SK-N-SH treated with all-trans-retinoic acid at 6 μM for 48 hours (cell line): ENCODE results near the gene MYH6.

ENCODE experiments used
- ATAC-seq: fragments of 200-7000 bp; cut with Tn5 transposase; 3 replicates; pipeline ENCODE4 v1.9.1; 2020; ENCODE audit warnings: mild to moderate bottlenecking, moderate library complexity
- ARNTL ChIP-seq: fragments of 450-650 bp; formaldehyde crosslinking; IDR thresholded peaks from 2 replicates; pipeline ENCODE4 v1.5.0; 2020; ENCODE audit warnings: low read depth, mild to moderate bottlenecking, moderate library complexity, borderline replicate concordance
- CREB5 ChIP-seq: fragments of 250-450 bp; sonication (Bioruptor Pico); IDR thresholded peaks from 2 replicates; pipeline ENCODE4 v1.5.1; 2020; ENCODE audit warnings: low read depth, mild to moderate bottlenecking, moderate library complexity
- CSDC2 ChIP-seq: fragments of 250-450 bp; sonication (Bioruptor Pico); IDR thresholded peaks from 2 replicates; pipeline ENCODE4 v1.5.0; 2020; ENCODE audit warnings: mild to moderate bottlenecking, moderate library complexity
- ESRRG ChIP-seq: fragments of 250-450 bp; sonication (Bioruptor Pico); IDR thresholded peaks from 2 replicates; pipeline ENCODE4 v1.6.1; 2021; ENCODE audit warnings: mild to moderate bottlenecking
- GLIS3 ChIP-seq: fragments of 250-450 bp; sonication (Bioruptor Pico); IDR thresholded peaks from 2 replicates; pipeline ENCODE4 v1.5.0; 2020; ENCODE audit warnings: mild to moderate bottlenecking, moderate library complexity
- OSR1 ChIP-seq: fragments of 250-450 bp; sonication (Bioruptor Pico); IDR thresholded peaks from 2 replicates; pipeline ENCODE4 v1.8.0; 2022; ENCODE audit warnings: moderate library complexity, mild to moderate bottlenecking, inconsistent platforms
- PATZ1 ChIP-seq: fragments of 250-450 bp; sonication (Bioruptor Pico); IDR thresholded peaks from 2 replicates; pipeline ENCODE4 v1.8.0; 2020; ENCODE audit warnings: mild to moderate bottlenecking, moderate library complexity, borderline replicate concordance
- POU6F1 ChIP-seq: fragments of 250-450 bp; sonication (Bioruptor Pico); IDR thresholded peaks from 2 replicates; pipeline ENCODE4 v1.8.0; 2021; ENCODE audit warnings: low read depth, mild to moderate bottlenecking, moderate library complexity, borderline replicate concordance
- PPARA ChIP-seq: fragments of 250-450 bp; sonication (Bioruptor Pico); IDR thresholded peaks from 2 replicates; pipeline ENCODE4 v1.5.0; 2020; ENCODE audit warnings: mild to moderate bottlenecking, borderline replicate concordance
- SNAI2 ChIP-seq: fragments of 250-450 bp; sonication (Bioruptor Pico); IDR thresholded peaks from 2 replicates; pipeline ENCODE4 v1.5.0; 2020; ENCODE audit warnings: mild to moderate bottlenecking, moderate library complexity
- TCF4 ChIP-seq: fragments of 250-450 bp; sonication (Bioruptor Pico); IDR thresholded peaks from 2 replicates; pipeline ENCODE4 v1.8.0; 2021; ENCODE audit warnings: mild to moderate bottlenecking, moderate library complexity, borderline replicate concordance
- TSHZ2 ChIP-seq: fragments of 250-450 bp; sonication (Bioruptor Pico); IDR thresholded peaks from 2 replicates; pipeline ENCODE4 v1.5.0; 2020; ENCODE audit warnings: mild to moderate bottlenecking, moderate library complexity
- ZC3H10 ChIP-seq: fragments of 250-450 bp; sonication (Bioruptor Pico); IDR thresholded peaks from 2 replicates; pipeline ENCODE4 v1.5.1; 2021; ENCODE audit warnings: mild to moderate bottlenecking, moderate library complexity
- ZFP3 ChIP-seq: fragments of 250-450 bp; sonication (Bioruptor Pico); IDR thresholded peaks from 2 replicates; pipeline ENCODE4 v1.5.0; 2020; ENCODE audit warnings: mild to moderate bottlenecking, moderate library complexity
- ZNF565 ChIP-seq: fragments of 450-650 bp; formaldehyde crosslinking; conservative IDR thresholded peaks from 2 replicates; pipeline ENCODE4 v1.5.0; 2020; ENCODE audit warnings: low read depth, mild to moderate bottlenecking, moderate library complexity
- ZNF70 ChIP-seq: fragments of 450-650 bp; formaldehyde crosslinking; IDR thresholded peaks from 2 replicates; pipeline ENCODE4 v1.5.0; 2020; ENCODE audit warnings: mild to moderate bottlenecking, moderate library complexity
- ZNF8 ChIP-seq: fragments of 450-650 bp; formaldehyde crosslinking; IDR thresholded peaks from 2 replicates; pipeline ENCODE4 v1.5.0; 2020; ENCODE audit warnings: mild to moderate bottlenecking, moderate library complexity

MYH6 gene

GRCh38 chr14:23406725-23407355 is 1.2 kb downstream of the MYH6 start:
- ATAC-seq = no peak
- TF ChIP-seq ZNF565 (no peak), ZNF8 (CRISPR knock-in tag) (no peak), GLIS3 (CRISPR knock-in tag) (no peak), PPARA (CRISPR knock-in tag) (no peak), OSR1 (no peak), ARNTL (CRISPR knock-in tag) (no peak), CSDC2 (CRISPR knock-in tag) (no peak)

GRCh38 chr14:23406244-23406643 is 1.8 kb downstream of the MYH6 start:
- ATAC-seq = no peak
- TF ChIP-seq PATZ1 (CRISPR knock-in tag) (no peak), ZFP3 (CRISPR knock-in tag) (no peak), OSR1 (no peak)

GRCh38 chr14:23405516-23406025 is 2.5 kb downstream of the MYH6 start:
- ATAC-seq = no peak
- TF ChIP-seq ZNF70 (CRISPR knock-in tag) = no peak
- no peak for TF ChIP-seq POU6F1 (CRISPR knock-in tag)
- no peak for TF ChIP-seq SNAI2 (CRISPR knock-in tag)
- TF ChIP-seq TSHZ2 (CRISPR knock-in tag) = no peak
- TF ChIP-seq ZC3H10 (CRISPR knock-in tag) = no peak
- no peak for TF ChIP-seq GLIS3 (CRISPR knock-in tag)
- TF ChIP-seq ZFP3 (CRISPR knock-in tag) = no peak
- no peak for TF ChIP-seq TCF4 (CRISPR knock-in tag)
- TF ChIP-seq ESRRG = no peak
- TF ChIP-seq CREB5 (CRISPR knock-in tag) = no peak
- no peak for TF ChIP-seq PPARA (CRISPR knock-in tag)
- no peak for TF ChIP-seq ZNF565

GRCh38 chr14:23405096-23405495 is 3.0 kb downstream of the MYH6 start:
- ATAC-seq = no peak
- no peak for TF ChIP-seq CREB5 (CRISPR knock-in tag)
